HCT116 (cell line): Measurements from ENCODE around the gene SYNE2. TPM values are rescaled to one million over a fixed set of nuclear protein-coding genes. Genes with fewer than 3 reads are reported as not detected.

Source experiments
- ATAC-seq: fragments of 200-7000 bp; cut with Tn5 transposase; 2 replicates; pipeline ENCODE4 v1.9.1; 2020; ENCODE audit warnings: mild to moderate bottlenecking, moderate library complexity
- BruUV-seq: library from RNA; stranded (reverse); fragments of 400-500 nt; replicated peaks from 2 replicates; lab custom pipeline; 2021; lab: Mats Ljungman, UMichigan
- CTCF ChIA-PET: fragments of 300-600 bp; sonication (Branson Sonifier 250); formaldehyde crosslinking; loops from one replicate; lab custom pipeline; 2021; ENCODE audit warnings: antibody characterized with exemption; lab: Charles Lee
- POLR2A ChIA-PET: fragments of 300-600, 350-600 bp; sonication (Branson Sonifier 250); formaldehyde crosslinking; loops from one replicate; lab custom pipeline; 2021; ENCODE audit warnings: antibody characterized with exemption; lab: Charles Lee
- RAD21 ChIA-PET, 2 experiments: fragments of 300-600 bp; sonication (Branson Sonifier 250); formaldehyde crosslinking; loops; one replicate each; lab custom pipeline; 2023; ENCODE audit warnings: low total read pairs in 2 of 2; ENCODE audit not compliant: uncharacterized antibody in 2 of 2, unreplicated experiment in 2 of 2, low non-redundant PET in 1 of 2; lab: Charles Lee
- DNase-seq: peaks from one replicate; pipeline ENCODE4 v3.0.0-alpha.2; 2010; ENCODE audit warnings: low read depth, low spot score
- H2AFZ ChIP-seq: fragments of 200-600 bp; shearing (Covaris generic), sonication (generic); 2 replicates; pipeline ENCODE4 v1.6.1; 2017; ENCODE audit warnings: low read depth, mixed run types, mixed read lengths, antibody characterized with exemption, low read length; ENCODE audit not compliant: poor library complexity, severe bottlenecking
- H3K27ac ChIP-seq: 2 replicates; pipeline ENCODE4 v1.5.1; 2012; ENCODE audit warnings: low read depth, low read length
- H3K27me3 ChIP-seq: fragments of 200-600 bp; sonication (generic); 2 replicates; pipeline ENCODE4 v1.6.1; 2016; ENCODE audit warnings: mixed run types, low read length, mixed read lengths; ENCODE audit not compliant: insufficient read depth
- H3K36me3 ChIP-seq, 2 experiments: fragments of 200-500 bp in 1 of 2; fragments of 200-600 bp in 1 of 2; sonication (Bioruptor generic) in 1 of 2; sonication (generic) in 1 of 2; 2 replicates each; pipeline versions ENCODE4 v1.5.1 to v1.6.1; 2014 to 2016; ENCODE audit warnings: low read length in 2 of 2, inconsistent platforms in 1 of 2, mixed read lengths in 1 of 2, mixed run types in 1 of 2; ENCODE audit not compliant: insufficient read depth in 2 of 2, control insufficient read depth in 1 of 2
- H3K4me1 ChIP-seq, 2 experiments: fragments of 200-600 bp in 1 of 2; sonication (generic) in 1 of 2; 2 replicates each; pipeline versions ENCODE4 v1.5.1 to v1.6.1; 2012 to 2017; ENCODE audit warnings: low read length in 2 of 2, inconsistent platforms in 1 of 2, mild to moderate bottlenecking in 1 of 2, mixed read lengths in 1 of 2, mixed run types in 1 of 2, moderate library complexity in 1 of 2; ENCODE audit not compliant: insufficient read depth in 2 of 2, control insufficient read depth in 1 of 2
- H3K4me2 ChIP-seq: fragments of 200-600 bp; sonication (generic); 2 replicates; pipeline ENCODE4 v1.6.1; 2017; ENCODE audit warnings: mixed run types, low read length, mixed read lengths
- H3K4me3 ChIP-seq, 2 experiments: fragments of 200-600 bp in 1 of 2; sonication (generic) in 1 of 2; replicated peaks in 1 of 2; 2 replicates each; pipeline ENCODE4 v1.5.1; 2011 to 2016; ENCODE audit warnings: low read length in 2 of 2, control low read depth in 1 of 2, low read depth in 1 of 2, mild to moderate bottlenecking in 1 of 2, mixed read lengths in 1 of 2, mixed run types in 1 of 2
- H3K79me2 ChIP-seq: fragments of 200-600 bp; sonication (generic); 2 replicates; pipeline ENCODE4 v1.6.1; 2017; ENCODE audit warnings: mild to moderate bottlenecking, mixed run types, low read length, moderate library complexity, mixed read lengths; ENCODE audit not compliant: insufficient read depth
- H3K9ac ChIP-seq: fragments of 200-600 bp; sonication (generic); 2 replicates; pipeline ENCODE4 v1.6.1; 2016; ENCODE audit warnings: low read length, mixed read lengths
- H3K9me2 ChIP-seq: fragments of 200-600 bp; sonication (generic), shearing (Covaris generic); 2 replicates; pipeline ENCODE4 v1.6.1; 2017; ENCODE audit warnings: mixed run types, mild to moderate bottlenecking, moderate library complexity; ENCODE audit not compliant: insufficient read depth
- H3K9me3 ChIP-seq, 2 experiments: fragments of 200-500 bp in 1 of 2; fragments of 200-600 bp in 1 of 2; sonication (Bioruptor generic) in 1 of 2; sonication (generic) in 1 of 2; 2 replicates each; pipeline ENCODE4 v1.6.1; 2014 to 2017; ENCODE audit warnings: low read length in 2 of 2, mixed read lengths in 2 of 2, inconsistent platforms in 1 of 2, low read depth in 1 of 2, mild to moderate bottlenecking in 1 of 2, mixed run types in 1 of 2, moderate library complexity in 1 of 2; ENCODE audit not compliant: control insufficient read depth in 1 of 2, insufficient read depth in 1 of 2
- H4K20me1 ChIP-seq: fragments of 200-600 bp; sonication (generic), shearing (Covaris generic); 2 replicates; pipeline ENCODE4 v1.6.1; 2017; ENCODE audit warnings: mixed run types, mild to moderate bottlenecking, moderate library complexity; ENCODE audit not compliant: insufficient read depth
- CBX3 ChIP-seq: IDR thresholded peaks from 2 replicates; pipeline ENCODE4 v1.6.1; 2012; ENCODE audit warnings: low read depth
- CEBPB ChIP-seq: IDR thresholded peaks from 2 replicates; pipeline ENCODE4 v1.6.1; 2012; ENCODE audit warnings: low read depth
- EGR1 ChIP-seq: IDR thresholded peaks from 2 replicates; pipeline ENCODE4 v1.6.1; 2012; ENCODE audit warnings: low read depth
- ELF1 ChIP-seq: IDR thresholded peaks from 2 replicates; pipeline ENCODE4 v1.6.1; 2012; ENCODE audit warnings: low read depth, borderline replicate concordance
- FOSL1 ChIP-seq: IDR thresholded peaks from 2 replicates; pipeline ENCODE4 v1.6.1; 2012; ENCODE audit warnings: low read depth
- POLR2A ChIP-seq: IDR thresholded peaks from 2 replicates; pipeline ENCODE4 v1.7.0; 2011; ENCODE audit warnings: borderline replicate concordance; ENCODE audit not compliant: insufficient read depth, insufficient read length; ENCODE audit errors: extremely low read depth
- POLR2AphosphoS5 ChIP-seq: IDR thresholded peaks from 2 replicates; pipeline ENCODE4 v1.6.1; 2011; ENCODE audit warnings: mild to moderate bottlenecking, low read depth, low read length, moderate library complexity
- RAD21 ChIP-seq: IDR thresholded peaks from 2 replicates; pipeline ENCODE4 v1.6.1; 2012; ENCODE audit warnings: low read depth, mild to moderate bottlenecking
- SIN3A ChIP-seq: IDR thresholded peaks from 2 replicates; pipeline ENCODE4 v1.6.1; 2012; ENCODE audit warnings: low read depth
- TCF7L2 ChIP-seq: IDR thresholded peaks from 2 replicates; pipeline ENCODE4 v1.7.0; 2011; ENCODE audit warnings: borderline replicate concordance, inconsistent platforms; ENCODE audit not compliant: insufficient read depth, insufficient read length; ENCODE audit errors: extremely low read depth
- ZFX ChIP-seq: fragments of 450-650 bp; IDR thresholded peaks from 2 replicates; pipeline ENCODE4 v1.6.1; 2017
- ZNF274 ChIP-seq: fragments of 200-500 bp; sonication (Bioruptor generic); IDR thresholded peaks from 2 replicates; pipeline ENCODE4 v1.6.1; 2014; ENCODE audit warnings: mild to moderate bottlenecking, low read depth, low read length, inconsistent platforms
- intact Hi-C: fragments of 100-400 bp; cut with micrococcal nuclease; formaldehyde crosslinking; loops from 2 replicates; pipeline ENCODE4 v1.10.0; 2022
- total RNA-seq: library from RNA; stranded (reverse); gene quantifications from one replicate; pipeline ENCODE4 v1.2.1, GENCODE V29; 2021; ENCODE audit not compliant: unreplicated experiment
- TF ChIP-seq, protein P1 (sequence below): IDR thresholded peaks from 2 replicates; pipeline ENCODE4 v1.6.1; 2012; ENCODE audit warnings: low read depth
- TF ChIP-seq, protein P2 (sequence below): IDR thresholded peaks from 2 replicates; pipeline ENCODE4 v1.6.1; 2012
- TF ChIP-seq, protein P3 (sequence below): IDR thresholded peaks from 2 replicates; pipeline ENCODE4 v1.6.1; 2012

The SYNE2 gene
- total RNA-seq, 1 experiment from 2014 or later = 28.8 TPM

DNA sequence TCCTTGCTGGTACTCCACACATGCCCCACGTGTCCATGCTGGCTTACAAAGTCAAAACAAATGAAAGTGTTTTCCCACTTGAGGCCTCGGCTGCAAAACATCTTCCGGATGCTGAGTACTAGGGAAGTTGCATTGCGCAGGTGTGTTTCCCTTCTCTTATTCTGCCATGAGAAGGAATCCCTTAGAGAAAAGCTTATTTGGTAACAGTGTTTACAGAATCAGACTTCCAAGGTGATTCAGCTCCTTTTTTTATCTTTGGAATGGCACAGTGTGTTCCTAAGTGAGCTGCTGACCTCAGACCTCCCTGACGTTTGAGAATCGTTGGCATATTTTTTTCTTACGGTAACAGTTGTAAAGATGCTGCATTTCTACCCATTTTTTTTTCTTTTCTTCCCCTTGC lies 230.0 kb downstream of the SYNE2 start (continued):
- TF ChIP-seq, protein P1, sequence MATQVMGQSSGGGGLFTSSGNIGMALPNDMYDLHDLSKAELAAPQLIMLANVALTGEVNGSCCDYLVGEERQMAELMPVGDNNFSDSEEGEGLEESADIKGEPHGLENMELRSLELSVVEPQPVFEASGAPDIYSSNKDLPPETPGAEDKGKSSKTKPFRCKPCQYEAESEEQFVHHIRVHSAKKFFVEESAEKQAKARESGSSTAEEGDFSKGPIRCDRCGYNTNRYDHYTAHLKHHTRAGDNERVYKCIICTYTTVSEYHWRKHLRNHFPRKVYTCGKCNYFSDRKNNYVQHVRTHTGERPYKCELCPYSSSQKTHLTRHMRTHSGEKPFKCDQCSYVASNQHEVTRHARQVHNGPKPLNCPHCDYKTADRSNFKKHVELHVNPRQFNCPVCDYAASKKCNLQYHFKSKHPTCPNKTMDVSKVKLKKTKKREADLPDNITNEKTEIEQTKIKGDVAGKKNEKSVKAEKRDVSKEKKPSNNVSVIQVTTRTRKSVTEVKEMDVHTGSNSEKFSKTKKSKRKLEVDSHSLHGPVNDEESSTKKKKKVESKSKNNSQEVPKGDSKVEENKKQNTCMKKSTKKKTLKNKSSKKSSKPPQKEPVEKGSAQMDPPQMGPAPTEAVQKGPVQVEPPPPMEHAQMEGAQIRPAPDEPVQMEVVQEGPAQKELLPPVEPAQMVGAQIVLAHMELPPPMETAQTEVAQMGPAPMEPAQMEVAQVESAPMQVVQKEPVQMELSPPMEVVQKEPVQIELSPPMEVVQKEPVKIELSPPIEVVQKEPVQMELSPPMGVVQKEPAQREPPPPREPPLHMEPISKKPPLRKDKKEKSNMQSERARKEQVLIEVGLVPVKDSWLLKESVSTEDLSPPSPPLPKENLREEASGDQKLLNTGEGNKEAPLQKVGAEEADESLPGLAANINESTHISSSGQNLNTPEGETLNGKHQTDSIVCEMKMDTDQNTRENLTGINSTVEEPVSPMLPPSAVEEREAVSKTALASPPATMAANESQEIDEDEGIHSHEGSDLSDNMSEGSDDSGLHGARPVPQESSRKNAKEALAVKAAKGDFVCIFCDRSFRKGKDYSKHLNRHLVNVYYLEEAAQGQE = no peak
- TF ChIP-seq POLR2A = no peak
- TF ChIP-seq ZNF274 = no peak
- no peak for TF ChIP-seq EGR1
- no peak for TF ChIP-seq RAD21
- no peak for TF ChIP-seq SIN3A
- no peak for TF ChIP-seq POLR2AphosphoS5
- no peak for TF ChIP-seq CEBPB
- TF ChIP-seq TCF7L2 = no peak
- no peak for TF ChIP-seq CBX3

DNA sequence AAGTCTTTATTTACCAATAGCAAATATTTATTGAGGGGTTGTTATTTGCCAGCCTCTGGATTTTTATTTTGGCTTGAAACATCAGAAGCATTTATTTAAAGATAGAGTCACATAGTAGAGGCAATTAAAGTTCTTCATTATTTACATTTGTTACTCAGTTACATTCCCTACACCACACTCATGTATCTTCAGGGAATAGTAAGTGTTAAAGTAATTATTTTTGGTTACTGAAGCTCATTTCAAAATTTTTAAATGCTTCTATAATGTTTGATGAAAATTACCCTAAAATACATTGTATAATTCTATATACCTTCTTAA lies 235.8 kb downstream of the SYNE2 start:
- Histone ChIP-seq H3K36me3 (no peaks in the 10 kb centered on the region; a peak in 1 of 4 replicates), H3K27ac (no peak overlapping the region), H3K4me2 (no peak overlapping the region), H4K20me1 (no peaks in the 10 kb centered on the region), H3K4me1 (no peaks in the 10 kb centered on the region), H3K79me2 (no peaks in the 10 kb centered on the region), H3K9me3 (no peaks in the 10 kb centered on the region), H2AFZ (no peak overlapping the region), H3K9ac (no peak overlapping the region), H3K4me3 (no peak overlapping the region), H3K9me2 (no peaks in the 10 kb centered on the region), H3K27me3 (no peaks in the 10 kb centered on the region)
- no TSS peak for BruUV-seq
- intact Hi-C loops = no loop called here
- DNase-seq (no peak), ATAC-seq (no peak)
- RAD21 ChIA-PET = no interaction called here
- CTCF ChIA-PET = no interaction called here
- TF ChIP-seq, protein P2, sequence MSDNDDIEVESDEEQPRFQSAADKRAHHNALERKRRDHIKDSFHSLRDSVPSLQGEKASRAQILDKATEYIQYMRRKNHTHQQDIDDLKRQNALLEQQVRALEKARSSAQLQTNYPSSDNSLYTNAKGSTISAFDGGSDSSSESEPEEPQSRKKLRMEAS = no peak
- TF ChIP-seq FOSL1 (no peak), ELF1 (no peak), CBX3 (no peak), RAD21 (no peak), ZFX (no peak), POLR2AphosphoS5 (no peak), TCF7L2 (no peak)
- TF ChIP-seq, protein P3, sequence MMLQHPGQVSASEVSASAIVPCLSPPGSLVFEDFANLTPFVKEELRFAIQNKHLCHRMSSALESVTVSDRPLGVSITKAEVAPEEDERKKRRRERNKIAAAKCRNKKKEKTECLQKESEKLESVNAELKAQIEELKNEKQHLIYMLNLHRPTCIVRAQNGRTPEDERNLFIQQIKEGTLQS = no peak
- TF ChIP-seq, protein P1 = no peak
- POLR2A ChIA-PET = no interaction called here
